Pancreas (tissue), 10 donors: Measurements from ENCODE around the gene ZNF784. TPM values are rescaled to one million over a fixed set of nuclear protein-coding genes. Genes with fewer than 3 reads are reported as not detected.

Experiments
- ATAC-seq, 4 donors: fragments of 200-7000 bp; cut with Tn5 transposase; one replicate each; pipeline versions ENCODE4 v1.8.0 to v1.9.1; 2020; ENCODE audit warnings: mild to moderate bottlenecking in 4 of 4, moderate library complexity in 4 of 4
- DNase-seq, 6 donors: peaks; one replicate each; pipeline ENCODE4 v3.0.0-alpha.2; 2020
- FAIRE-seq: peaks from 2 replicates; lab custom pipeline; 2012; peaks lifted over from hg19 to GRCh38; lab: Jason Lieb, UNC
- H3K27ac ChIP-seq, 4 donors: fragments of 200-600 bp; sonication (generic); 1 replicate in 3 of 4; 2 replicates in 1 of 4; pipeline versions ENCODE4 v1.5.0 to v1.8.0; 2020
- H3K27me3 ChIP-seq, 4 donors: fragments of 200-600 bp; one replicate each; pipeline ENCODE4 v1.8.0; 2021
- H3K36me3 ChIP-seq, 3 donors: fragments of 200-600 bp; sonication (generic) in 1 of 3; one replicate each; pipeline versions ENCODE4 v1.5.0 to v1.8.0; 2020 to 2021
- H3K4me1 ChIP-seq, 3 donors: fragments of 200-600 bp; one replicate each; pipeline ENCODE4 v1.8.0; 2021
- H3K4me3 ChIP-seq, 4 donors: fragments of 200-600 bp; sonication (generic) in 2 of 4; one replicate each; pipeline versions ENCODE4 v1.5.0 to v1.8.0; 2020 to 2021
- H3K9me3 ChIP-seq, 4 donors: fragments of 200-600 bp; one replicate each; pipeline ENCODE4 v1.8.0; 2021
- CTCF ChIP-seq, 4 donors: fragments of 200-600 bp; sonication (generic) in 3 of 4; IDR thresholded peaks; one replicate each; pipeline versions ENCODE4 v1.5.0 to v1.8.0; 2021; ENCODE audit warnings: antibody characterized with exemption in 4 of 4
- WGBS, 2 donors: extraction: QIAGEN DNeasy Blood & Tissue Kit; methylation state at CpG; one replicate each; pipeline ENCODE4 v1.1.7; 2013; 5-methylcytosine and 5-hydroxymethylcytosine counted together
- intact Hi-C, 3 donors: fragments of 100-400 bp; cut with DNase I; formaldehyde crosslinking; loops; one replicate each; pipeline versions ENCODE4 v1.11.1 to v1.14.2; 2022
- polyA plus RNA-seq, 2 donors: library from polyadenylated mRNA; stranded (reverse); fragments of 200-250 nt; gene quantifications; one replicate each; pipeline ENCODE4 v1.2.3, GENCODE V29; 2013
- total RNA-seq, 6 donors: library from RNA; stranded (reverse); fragmentation: NEBNext Ultra II Directional in 4 of 6; extraction: Animal tissue kit (Norgen Biotek cat#: 25700) in 4 of 6; gene quantifications; one replicate each; pipeline versions ENCODE4 v1.2.1 to v1.2.4, GENCODE V29; 2021 to 2023
- donor health status: healthy with polysubstance abuse.
- donor health status: DM: no; HTN: no; CAD: no; lungs with moderate emphysema.
- donor health status: DM: no; HTN: no; CAD: no.
- donor health status: control.
- donor health status: control.
- donor health status: Bipolar disorder and iron deficiency.
- donor health status: DM: yes; HTN: yes; CAD: no.
- donor health status: DM: no; HTN: no; CAD: no.
- donor health status: DM: no; HTN: no; CAD: no.
- donor health status: DM: yes; HTN: yes; CAD: no.

Gene ZNF784
- total and polyA plus RNA-seq, 8 donors = 3.7 to 12.9 (median 5.1) TPM

GRCh38 chr19:55605637-55606470 lies 18.5 kb downstream of the ZNF784 start, which contains the start of gene ZNF865:
TSS of gene ZNF865 (plus strand) at chr19:55605647. CDS start at chr19:55613619, 7,972 bp downstream.
- H3K4me1 ChIP-seq = peaks cover 0 to 20% (median 0%) of the 10 kb centered on the region in 3 donors
- FAIRE-seq = no peak
- 0 to 1% methylated on average over 21 to 43 of the region's 44 CpGs for WGBS, 2 donors

GRCh38 chr19:55605207-55605636 lies 19.1 kb downstream of the ZNF784 start:
- peak overlapping the region; percentile 69 to 90 (median 85) for H3K27ac ChIP-seq
- DNase-seq = peak; percentile 95 to 99 (median 97)
- WGBS, 2 donors = 0% methylated on average over 29 to 43 of the region's 43 CpGs
- no peaks in the 10 kb centered on the region for H3K9me3 ChIP-seq
- peak; percentile 79 to 87 (median 84) for ATAC-seq
- no peak for TF ChIP-seq CTCF (IDR thresholded peaks at IDR 0.05)
- H3K4me3 ChIP-seq = peak overlapping the region; percentile 71 to 89 (median 79)
- no peaks in the 10 kb centered on the region for H3K27me3 ChIP-seq
- H3K4me1 ChIP-seq = peaks cover 0 to 20% (median 0%) of the 10 kb centered on the region in 3 donors
- FAIRE-seq = no peak
- H3K36me3 ChIP-seq = no peaks in the 10 kb centered on the region
- intact Hi-C loops = loop anchor here in 1 of 3 donors (5.0 kb wide), 1 partner anchor 88 kb away; no protein-coding TSS in a partner anchor

More at GRCh38 chr19:55605637-55606470, 18.5 kb downstream of the ZNF784 start, which contains the start of gene ZNF865:
- TF ChIP-seq CTCF (IDR thresholded peaks at IDR 0.05) = peak; percentile 18 to 39 (median 38)
- Histone ChIP-seq H3K9me3 (no peaks in the 10 kb centered on the region), H3K27ac (peak within 1 kb of the TSS; percentile 69 to 90 (median 85)), H3K27me3 (no peaks in the 10 kb centered on the region), H3K36me3 (no peaks in the 10 kb centered on the region), H3K4me3 (peak within 1 kb of the TSS; percentile 71 to 89 (median 79))
- intact Hi-C loops = loop anchor here in 1 of 3 donors (5.0 kb wide), 1 partner anchor 89 kb away; no protein-coding TSS in a partner anchor
- peak; percentile 43 to 62 (median 60) for ATAC-seq
- DNase-seq = peak; percentile 66 to 80 (median 72)

GRCh38 chr19:55603581-55604292 lies 20.6 kb downstream of the ZNF784 start:
- Histone ChIP-seq H3K27ac (peak overlapping the region in 2 of 4 donors; percentile 88 to 90), H3K4me1 (peaks cover 0 to 20% (median 0%) of the 10 kb centered on the region in 3 donors), H3K36me3 (no peaks in the 10 kb centered on the region), H3K4me3 (no peak overlapping the region), H3K27me3 (no peaks in the 10 kb centered on the region), H3K9me3 (no peaks in the 10 kb centered on the region)
- ATAC-seq = no peak
- intact Hi-C loops = no loop called here
- 72 to 73% methylated on average over 22 of the region's 22 CpGs for WGBS, 2 donors
- DNase-seq = no peak
- TF ChIP-seq CTCF (IDR thresholded peaks at IDR 0.05) = no peak
- no peak for FAIRE-seq

GRCh38 chr19:55603115-55603514 lies 21.3 kb downstream of the ZNF784 start:
- Histone ChIP-seq H3K36me3 (no peaks in the 10 kb centered on the region), H3K9me3 (no peaks in the 10 kb centered on the region), H3K4me1 (peaks cover 0 to 20% (median 0%) of the 10 kb centered on the region in 3 donors), H3K4me3 (no peak overlapping the region), H3K27ac (no peak overlapping the region), H3K27me3 (no peaks in the 10 kb centered on the region)
- WGBS, 2 donors = 88 to 91% methylated on average over 21 of the region's 21 CpGs
- DNase-seq (peak in 1 of 6 donors; percentile 48), ATAC-seq (no peak), FAIRE-seq (no peak)
- no peak for TF ChIP-seq CTCF (IDR thresholded peaks at IDR 0.05)
- intact Hi-C loops = no loop called here
